GM19043 (cell line): ENCODE measurements around the gene TNS3.

Experiments used
- ATAC-seq: cut with Tn5 transposase; IDR thresholded peaks from one replicate; pipeline ENCODE4 v1.9.1; 2021; ENCODE audit warnings: low read depth; ENCODE audit not compliant: unreplicated experiment

Gene TNS3

DNA sequence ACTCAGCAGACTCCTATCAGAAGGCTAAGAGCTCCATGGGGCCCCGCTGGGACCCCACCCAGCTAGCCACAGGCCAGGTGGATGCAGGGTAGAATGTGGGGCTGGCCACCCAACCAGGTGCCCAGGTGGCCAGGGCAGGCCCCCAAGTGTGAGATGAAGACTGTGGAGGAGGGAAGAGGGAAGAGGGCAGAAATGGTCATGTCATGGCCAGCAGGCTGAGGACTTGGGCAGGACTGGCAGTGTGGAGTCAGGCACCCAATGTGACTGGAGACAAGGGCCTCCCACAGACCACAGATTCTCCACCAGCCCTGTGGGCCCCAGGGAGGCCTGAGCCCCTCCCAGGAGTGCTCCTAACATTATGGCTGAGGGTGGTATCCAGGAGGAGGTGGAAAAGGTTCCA lies 141.6 kb downstream of the TNS3 start:
- no peak for ATAC-seq

DNA sequence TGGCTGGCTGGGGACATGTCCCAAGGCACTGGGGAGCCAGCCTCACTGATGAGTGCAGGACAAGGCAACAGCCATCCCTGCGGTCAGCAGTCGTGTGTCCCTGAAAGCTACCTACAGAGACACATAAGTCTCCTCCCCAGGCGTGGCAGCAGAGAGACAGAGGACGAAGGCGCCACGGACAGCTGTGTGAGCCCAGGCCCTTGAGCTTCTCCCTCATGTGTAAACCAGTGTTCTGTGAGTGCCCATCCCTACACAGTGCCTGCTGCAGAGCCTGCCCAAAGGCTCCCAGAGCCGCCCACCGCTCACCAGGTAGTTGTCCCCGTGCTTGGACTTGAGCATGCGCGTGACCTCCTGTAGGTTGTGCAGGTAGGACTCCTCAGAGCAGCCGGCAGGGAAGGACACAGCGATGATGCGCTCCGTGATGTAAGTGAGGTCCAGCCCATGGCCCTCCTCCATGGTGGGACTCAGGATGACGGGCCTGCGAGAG lies 142.7 kb downstream of the TNS3 start:
- no peak for ATAC-seq

DNA sequence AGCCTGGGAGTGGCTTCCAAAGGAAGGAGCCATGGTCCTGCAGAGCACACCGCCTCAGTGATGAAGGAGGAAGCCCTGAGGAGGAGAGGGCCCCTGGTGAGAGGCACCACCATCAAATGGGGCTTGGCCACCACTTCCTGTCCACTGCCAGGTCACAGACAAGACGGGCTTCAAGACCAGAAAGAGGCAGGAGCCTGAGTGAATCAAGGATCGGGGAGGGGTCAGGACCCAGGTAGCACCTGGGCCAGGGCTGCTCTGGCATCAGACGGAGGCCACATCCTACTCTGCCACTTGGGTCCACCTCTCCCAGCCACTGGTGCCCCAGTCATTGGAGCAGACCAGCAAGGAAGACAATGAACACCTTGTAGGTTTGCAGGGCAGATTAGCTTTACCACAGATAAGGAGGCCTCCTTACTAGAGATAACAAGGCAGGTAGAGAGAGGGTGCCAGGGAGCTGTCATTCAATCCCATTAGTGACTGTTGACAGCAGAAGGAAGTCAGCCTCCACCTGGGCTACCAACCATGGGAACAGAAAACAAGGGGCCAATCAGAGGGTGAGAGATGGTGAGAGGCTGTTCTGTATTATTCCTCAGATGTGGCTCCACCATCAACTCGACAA lies 143.4 kb downstream of the TNS3 start:
- ATAC-seq = no peak

DNA sequence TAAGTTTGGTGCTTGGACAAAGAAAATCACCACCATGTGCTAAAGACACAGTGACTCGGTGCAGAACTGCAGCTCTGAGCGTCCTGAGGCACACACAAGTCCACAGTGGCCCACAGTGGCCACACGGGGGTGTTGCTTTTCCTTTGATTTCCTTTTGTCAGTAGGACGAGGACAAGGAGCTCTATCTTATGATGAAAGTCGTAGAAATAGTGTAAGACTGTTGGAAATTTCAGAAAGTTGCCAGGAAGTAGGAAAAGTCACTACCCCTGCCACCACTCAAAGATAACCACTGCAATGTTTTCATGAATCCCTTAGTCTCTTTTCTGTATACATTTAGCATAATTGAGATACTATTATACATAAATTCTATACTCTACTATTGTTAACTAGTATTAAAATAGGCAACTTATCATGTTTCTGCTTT lies 146.0 kb downstream of the TNS3 start:
- ATAC-seq = no peak

DNA sequence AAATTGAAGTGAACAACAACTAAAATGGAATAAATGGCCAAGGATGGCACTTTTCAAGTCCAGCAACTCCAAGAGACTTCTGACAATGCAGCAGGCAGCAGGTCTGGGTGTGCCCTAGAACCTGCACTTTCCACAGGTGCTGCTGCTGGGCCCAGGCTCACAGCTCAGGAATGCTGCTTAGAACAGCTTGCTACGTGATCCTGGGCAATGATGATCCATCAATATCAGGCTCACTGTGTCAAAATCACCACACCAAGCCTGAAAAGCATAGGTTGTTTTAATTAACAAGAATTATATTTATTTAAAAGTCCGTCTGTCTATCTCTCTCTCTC lies 148.4 kb downstream of the TNS3 start:
- ATAC-seq = no peak

DNA sequence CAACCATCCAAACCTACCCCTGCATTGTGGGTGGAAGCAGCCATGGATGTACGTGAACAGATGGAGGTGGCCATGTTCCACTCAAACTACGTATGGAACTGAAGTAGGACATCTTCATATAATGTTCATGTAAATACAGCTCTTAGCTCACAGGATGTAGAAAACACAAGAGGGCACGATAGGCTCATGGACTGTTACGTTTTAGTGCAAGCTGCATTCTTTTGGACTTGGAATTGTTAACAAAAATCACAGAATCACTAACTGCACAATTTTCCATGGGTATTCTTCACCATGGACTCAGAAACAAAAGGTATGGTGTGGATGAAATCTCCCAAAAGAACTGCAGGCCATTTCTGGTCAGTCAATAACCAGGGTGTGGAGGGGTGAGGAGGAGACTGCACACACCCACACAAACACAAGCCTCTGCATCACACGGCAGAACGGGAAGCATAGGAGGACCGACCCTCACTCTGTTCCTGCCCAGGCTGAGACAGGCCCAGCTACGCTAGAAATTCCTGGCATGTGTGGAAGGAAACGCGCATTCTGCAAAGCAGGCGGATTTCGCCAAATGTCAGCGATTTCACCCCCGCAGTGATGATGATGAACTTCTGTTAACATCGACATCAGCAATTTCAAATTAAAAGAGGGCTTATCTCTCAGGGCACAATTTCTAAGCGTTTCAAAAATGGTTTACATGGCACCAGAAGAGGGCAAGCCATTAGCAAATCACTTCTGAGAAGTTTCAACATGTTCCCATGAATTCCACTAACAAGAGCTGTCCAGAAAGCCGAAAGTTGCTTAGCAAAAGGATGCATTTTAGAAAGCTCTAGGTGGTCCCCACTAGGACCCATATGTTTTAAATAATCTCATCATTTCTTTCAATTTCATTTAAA lies 149.0 kb downstream of the TNS3 start:
- no peak for ATAC-seq

DNA sequence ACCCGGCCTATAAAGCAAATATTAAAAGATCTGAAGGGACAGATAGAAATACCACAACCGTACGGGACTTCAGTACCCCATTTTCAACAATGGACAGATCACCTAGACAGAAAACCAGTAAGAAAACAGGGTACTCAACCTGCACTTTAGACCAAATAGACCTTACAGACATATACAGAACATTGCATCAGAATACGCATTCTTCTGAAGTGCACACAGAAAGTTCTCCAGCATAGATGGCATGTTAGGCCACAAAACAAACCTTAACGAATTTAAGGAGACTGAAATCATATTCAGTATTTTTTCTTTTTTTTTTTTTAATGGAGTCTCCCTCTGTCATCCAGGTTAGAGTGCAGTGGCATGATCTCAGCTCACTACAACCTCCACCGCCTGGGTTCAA lies 151.5 kb downstream of the TNS3 start:
- no peak for ATAC-seq

DNA sequence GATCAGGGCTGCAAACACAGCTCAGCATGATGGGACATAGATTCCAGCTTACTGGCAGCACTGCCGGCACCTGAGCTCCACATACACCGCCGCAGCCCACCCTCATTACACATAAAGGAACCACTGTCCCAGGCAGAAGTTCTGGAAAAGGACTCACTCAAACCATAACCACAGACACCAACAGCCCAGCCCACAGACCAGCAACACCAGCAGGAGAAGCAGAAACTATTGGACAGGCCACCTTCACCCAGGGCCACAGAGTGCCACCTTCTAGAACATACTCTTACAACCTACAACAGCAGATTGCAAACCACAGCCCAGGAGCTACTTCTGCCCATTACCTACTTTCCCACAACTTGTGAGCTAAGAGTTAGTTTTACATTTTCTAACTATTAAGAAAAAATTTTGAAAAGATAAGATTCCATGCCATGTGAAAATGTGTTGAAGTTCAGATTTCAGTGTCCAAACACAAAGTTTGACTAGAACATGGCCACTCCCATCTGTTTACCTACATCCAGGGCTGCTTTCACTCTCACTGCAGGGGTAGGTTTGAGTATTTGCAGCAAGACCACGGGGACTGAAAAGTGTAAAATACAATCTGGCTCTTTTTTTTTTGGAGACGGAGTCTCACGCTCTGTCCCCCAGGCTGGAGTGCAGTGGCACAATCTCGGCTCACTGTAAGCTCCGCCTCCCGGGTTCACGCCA lies 153.0 kb downstream of the TNS3 start:
- ATAC-seq = no peak

DNA sequence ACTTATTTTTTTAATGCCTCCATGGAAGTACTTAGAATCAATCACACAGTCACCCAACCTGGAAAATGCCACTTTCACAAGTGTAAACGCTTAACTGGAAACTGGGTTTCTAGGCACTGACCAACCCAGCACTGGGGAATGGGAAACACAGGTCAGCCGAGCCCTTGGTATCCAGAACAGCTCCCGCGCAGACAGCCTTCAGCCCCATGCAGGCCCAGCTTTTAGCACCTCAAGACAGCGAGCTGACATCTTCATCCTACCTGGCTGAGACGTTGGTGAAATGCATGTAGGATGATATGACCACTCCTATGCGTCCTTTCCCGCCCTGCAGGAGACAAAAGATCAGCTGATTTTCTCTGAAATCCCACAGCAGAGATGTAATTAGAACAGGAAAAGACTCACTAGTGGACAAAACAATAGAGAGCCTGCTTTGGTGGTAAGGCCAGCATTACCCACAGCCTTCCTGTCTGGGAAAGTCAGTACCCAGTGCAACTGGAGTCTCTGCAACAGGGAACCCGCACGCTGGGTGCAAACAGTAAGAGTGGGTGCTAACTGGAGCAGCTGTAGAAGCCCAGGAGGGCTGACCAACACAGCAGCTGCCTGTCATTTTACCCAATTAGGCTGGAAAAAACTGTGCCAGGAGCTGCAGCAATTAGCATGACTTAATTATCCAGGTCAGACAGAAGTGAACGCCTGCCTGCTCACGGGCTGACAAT lies 153.7 kb downstream of the TNS3 start:
- no peak for ATAC-seq

DNA sequence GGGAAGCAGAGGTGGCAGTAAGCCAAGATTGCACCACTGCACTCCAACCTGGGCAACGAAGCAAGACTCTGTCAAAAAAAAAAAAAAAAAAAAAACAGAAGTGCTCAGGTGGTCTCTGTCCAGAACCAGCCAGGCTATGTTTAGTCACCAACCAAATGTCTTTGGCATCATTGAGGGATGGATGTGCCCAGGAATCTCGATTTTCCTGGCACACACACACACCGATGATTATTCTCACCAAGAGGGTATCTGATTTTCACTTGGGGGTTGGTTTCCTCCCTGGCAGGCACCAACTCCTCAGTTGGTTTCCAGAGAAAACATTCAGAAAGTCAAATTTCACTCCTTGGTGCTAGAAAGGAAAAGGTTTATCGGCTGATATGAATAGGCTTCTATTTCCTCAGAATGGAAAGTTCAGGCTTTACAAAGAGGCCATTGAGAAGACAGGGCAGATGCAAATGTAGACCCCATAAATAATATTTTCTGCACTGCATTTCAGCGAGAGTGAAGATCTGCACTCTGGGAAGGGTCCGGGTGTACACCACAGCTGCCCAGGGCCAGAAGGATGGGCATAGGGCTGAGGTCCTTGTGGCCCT lies 154.8 kb downstream of the TNS3 start:
- no peak for ATAC-seq

DNA sequence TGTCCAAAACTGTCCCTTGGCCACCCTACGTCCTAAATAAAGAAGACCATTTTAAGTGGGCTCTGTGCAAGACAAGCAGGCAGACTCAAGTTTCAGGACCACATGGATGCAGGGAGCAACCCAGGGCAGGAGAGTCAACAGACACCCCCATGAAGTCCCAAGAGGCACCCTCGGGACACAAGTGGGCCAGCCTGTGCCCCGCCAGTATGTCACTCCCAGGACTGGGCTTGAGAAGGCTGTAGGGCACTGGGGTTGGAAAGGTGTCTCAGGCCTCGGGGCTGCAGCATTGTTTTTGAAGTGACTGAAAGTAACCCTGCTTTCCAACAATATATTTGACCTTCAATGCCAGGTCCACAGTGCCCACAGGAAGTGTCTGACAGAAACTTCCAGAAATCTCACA lies 157.4 kb downstream of the TNS3 start:
- no peak for ATAC-seq

DNA sequence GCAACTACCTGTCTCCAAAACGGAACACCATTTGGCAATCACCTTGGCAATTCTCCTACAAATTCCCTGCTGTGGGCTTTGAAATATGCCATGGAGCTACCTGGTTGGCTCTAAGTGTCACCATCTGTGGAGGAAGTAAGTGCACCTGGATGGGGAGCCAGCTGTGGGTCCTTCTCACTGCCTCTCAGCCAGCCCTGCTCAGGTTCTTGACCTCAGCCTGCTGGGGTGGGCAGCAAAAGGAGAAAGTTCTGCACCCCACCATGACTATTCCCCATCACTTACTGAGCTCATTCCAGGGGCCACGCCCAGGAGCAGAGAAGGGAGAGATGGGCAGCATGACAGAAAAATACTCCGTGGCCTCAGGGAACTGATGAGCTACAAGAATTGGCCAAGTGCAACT lies 158.7 kb downstream of the TNS3 start:
- no peak for ATAC-seq

DNA sequence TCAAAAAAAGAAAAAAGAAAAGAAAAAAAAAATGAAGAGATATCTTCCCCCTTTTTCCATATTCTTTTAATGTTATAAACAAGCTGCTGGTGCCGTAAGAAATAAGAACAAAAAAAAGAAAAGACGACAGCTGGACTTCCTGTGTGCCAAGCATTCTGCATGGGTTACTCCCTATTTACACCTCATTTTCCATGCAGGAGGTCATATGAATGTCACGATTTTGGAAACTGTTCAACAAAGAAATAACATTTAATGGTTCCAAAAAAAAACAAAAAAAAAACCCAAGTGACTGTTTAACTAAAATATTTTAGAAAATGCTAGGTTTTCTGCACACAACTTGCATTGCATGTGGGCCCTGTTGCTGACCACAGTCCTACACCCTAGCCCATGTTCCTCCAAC lies 159.3 kb downstream of the TNS3 start:
- ATAC-seq = no peak

DNA sequence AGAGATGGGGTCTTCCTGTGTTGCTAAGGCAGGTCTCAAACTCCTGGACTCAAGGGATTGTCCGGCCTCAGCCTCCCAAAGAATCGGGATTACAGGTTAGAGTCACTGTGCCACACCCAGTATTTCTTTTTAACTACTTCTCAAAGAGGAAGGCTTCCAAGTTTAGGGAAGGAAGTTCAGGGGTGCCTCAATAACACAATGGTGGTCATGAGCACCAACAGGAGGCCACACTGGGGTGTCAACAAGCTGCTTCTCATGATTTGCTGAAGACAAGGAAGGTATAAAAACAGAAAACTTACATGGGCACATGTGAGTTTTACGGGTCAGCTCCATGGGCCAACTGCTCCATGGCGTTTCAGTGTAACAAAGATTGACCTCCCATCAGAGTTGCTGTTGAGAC lies 160.5 kb downstream of the TNS3 start:
- no peak for ATAC-seq

DNA sequence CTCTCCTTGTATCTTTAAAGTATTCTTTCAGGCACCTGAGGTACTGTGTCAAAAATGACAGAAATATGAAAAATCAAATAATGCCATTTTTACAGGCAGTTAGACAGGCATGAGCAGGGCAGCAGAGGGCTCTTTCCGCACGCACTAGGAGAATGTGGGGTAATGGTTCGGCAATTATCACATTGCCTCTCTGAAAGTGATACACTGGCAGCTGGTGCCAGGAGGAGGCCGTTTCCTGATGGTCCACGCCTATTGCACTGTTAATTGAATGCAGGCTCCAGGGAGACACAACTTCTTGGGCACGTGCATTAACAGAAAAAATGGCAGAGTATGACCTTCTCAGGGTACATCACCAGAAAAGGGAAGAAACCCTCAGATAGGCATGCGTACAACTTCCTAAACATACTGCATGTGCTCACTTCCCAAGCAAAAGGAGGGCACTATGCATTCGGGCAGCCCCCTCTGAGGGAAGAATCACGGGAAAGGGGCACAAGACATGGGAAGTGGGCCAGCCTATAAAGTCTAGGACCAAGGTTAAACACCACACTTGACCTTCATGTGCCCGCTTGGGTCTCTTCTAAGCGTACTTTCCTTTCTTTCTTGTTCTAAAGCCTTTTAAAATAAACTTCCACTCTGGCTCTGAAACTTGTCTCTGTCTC lies 161.7 kb downstream of the TNS3 start:
- ATAC-seq = no peak

DNA sequence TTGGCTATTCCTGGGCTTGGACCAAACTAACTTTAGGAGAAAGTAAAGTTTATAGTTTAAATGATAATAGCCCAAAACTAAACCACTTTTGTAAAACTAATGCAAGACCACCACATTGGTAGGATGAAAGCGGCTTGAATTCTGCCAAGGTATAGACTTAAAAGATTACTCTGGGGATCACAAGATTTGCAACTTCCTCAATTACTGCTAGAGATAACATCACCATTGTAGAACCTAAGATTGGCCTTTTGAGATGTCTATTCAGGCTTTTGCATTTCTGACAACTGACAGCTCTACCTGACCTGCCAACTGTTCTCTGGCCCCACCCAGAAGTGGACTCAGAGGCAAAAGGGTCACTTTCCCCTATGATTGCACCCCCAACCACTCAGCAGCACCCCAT lies 162.4 kb downstream of the TNS3 start:
- ATAC-seq = no peak

DNA sequence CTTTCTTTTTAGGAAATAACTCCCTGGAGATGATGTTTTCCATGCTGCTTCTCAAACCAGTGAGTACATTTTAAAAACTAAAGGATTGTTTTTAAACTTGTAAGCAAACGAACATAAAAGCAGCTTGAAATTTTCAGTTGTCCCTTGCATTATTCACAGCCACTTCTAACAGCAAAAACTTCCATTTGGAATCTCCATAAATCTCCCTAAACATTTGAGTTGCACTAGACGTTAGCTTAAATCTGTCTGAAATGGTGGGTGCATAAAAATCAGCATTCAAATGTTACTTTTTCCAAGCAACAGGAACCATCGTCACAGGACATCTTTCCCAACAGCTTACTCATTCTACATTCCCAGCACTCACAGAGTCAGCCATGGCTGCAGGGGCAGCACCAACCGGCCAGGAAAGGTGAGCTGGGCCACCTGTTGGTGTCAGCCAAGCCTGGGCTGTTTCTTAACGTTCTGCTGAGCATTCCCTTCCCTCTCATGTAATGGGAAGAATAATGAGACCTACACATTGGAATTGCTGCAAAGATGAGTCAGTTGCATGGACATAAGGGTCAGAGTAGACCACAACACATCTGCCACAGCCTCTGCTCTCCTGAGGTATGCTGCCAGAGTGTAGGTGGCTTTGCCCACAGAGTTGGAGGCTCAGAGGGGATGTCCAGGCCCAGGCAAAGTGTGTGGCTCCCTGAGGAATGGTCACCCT lies 163.2 kb downstream of the TNS3 start:
- no peak for ATAC-seq

DNA sequence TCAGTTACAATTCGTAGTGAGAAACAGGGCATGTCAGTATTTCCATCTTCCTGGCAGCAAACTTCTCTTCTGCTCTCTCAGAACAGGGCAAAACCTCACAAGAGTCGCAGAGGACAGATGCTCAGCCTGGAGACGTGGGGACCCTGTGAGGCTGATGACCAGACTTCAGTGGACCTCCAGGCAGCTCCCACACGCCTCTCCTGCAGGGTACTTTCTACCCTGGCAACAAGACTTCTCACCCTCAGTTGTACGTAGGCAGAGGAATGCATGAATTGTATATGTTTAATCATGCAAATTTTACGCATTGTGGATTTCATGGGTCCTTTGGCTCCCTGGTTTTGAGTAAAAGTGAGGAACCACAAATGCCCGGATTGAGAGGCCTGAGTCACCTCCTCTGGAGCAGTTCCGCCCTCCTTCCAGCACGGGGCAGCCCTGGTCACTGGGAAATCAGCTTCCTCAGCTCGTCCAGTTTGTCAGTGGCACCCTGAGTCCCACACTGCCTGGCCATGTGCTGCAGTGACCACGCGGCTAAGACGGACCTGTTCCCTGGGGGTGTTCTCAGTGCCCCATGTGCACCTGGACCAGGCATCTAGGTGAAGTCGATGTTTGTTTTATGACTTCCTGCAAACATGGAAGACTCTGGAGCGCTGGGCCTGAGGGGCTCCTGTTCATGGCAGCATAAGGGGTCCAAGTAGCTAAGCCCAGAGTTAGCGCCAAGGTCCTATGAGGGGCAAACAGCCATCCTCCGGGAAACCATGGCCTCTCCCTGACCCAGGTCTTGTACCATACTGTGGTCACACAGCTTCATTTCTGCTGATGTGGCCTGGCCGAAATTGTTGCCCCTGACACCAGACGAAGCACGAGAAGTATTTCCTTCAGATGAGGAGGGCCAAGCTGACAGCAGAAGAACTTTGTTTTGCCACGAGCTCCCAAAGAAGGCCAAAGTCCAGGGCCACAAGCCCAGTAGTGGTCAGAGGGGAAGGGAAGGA lies 165.1 kb downstream of the TNS3 start:
- ATAC-seq = no peak
